HG02588 (cell line): ENCODE results near the gene CCDC136.
A peak's percentile ranks its signal among the peaks of the same experiment; 100 is the strongest.

Experiments
- ATAC-seq: cut with Tn5 transposase; IDR thresholded peaks from one replicate; pipeline ENCODE4 v1.9.1; 2021; ENCODE audit warnings: mild to moderate bottlenecking, moderate library complexity; ENCODE audit not compliant: unreplicated experiment

The CCDC136 gene

GRCh38 chr7:128777156-128778123 lies 14.3 kb upstream of the CCDC136 start:
- ATAC-seq = no peak

GRCh38 chr7:128778946-128779345 lies 12.8 kb upstream of the CCDC136 start:
- ATAC-seq = no peak

- no peak for ATAC-seq
Observed at GRCh38 chr7:128781126-128781525, 10.6 kb upstream of the CCDC136 start.

GRCh38 chr7:128781851-128782250 lies 9.9 kb upstream of the CCDC136 start:
- no peak for ATAC-seq

GRCh38 chr7:128783143-128783861 lies 8.5 kb upstream of the CCDC136 start:
- no peak for ATAC-seq

- no peak for ATAC-seq
Observed at GRCh38 chr7:128785738-128786137, 6.0 kb upstream of the CCDC136 start.

- ATAC-seq = no peak
Observed at GRCh38 chr7:128788446-128789412, 3.0 kb upstream of the CCDC136 start.

GRCh38 chr7:128790315-128791041 lies 1.3 kb upstream of the CCDC136 start:
- peak; percentile 15 for ATAC-seq

GRCh38 chr7:128791972-128792327 lies 182 bp downstream of the CCDC136 start:
- no peak for ATAC-seq

- ATAC-seq = no peak
Observed at GRCh38 chr7:128792471-128793180, 858 bp downstream of the CCDC136 start.

- ATAC-seq = no peak
Observed at GRCh38 chr7:128793181-128793547, 1.4 kb downstream of the CCDC136 start.

GRCh38 chr7:128794020-128794419 lies 2.3 kb downstream of the CCDC136 start:
- no peak for ATAC-seq

GRCh38 chr7:128794436-128794835 lies 2.7 kb downstream of the CCDC136 start:
- no peak for ATAC-seq

- ATAC-seq = no peak
Observed at GRCh38 chr7:128795129-128795528, 3.4 kb downstream of the CCDC136 start.

GRCh38 chr7:128796327-128796726 lies 4.6 kb downstream of the CCDC136 start:
- ATAC-seq = no peak

- ATAC-seq = no peak
Observed at GRCh38 chr7:128799451-128799850, 7.7 kb downstream of the CCDC136 start.

- no peak for ATAC-seq
Observed at GRCh38 chr7:128800567-128800966, 8.8 kb downstream of the CCDC136 start.

- ATAC-seq = no peak
Observed at GRCh38 chr7:128801003-128801402, 9.2 kb downstream of the CCDC136 start.

GRCh38 chr7:128801667-128802418 lies 10.1 kb downstream of the CCDC136 start:
- no peak for ATAC-seq
